ENCODE data around the gene AMHR2. TPM values are rescaled to one million over a fixed set of nuclear protein-coding genes. Genes with fewer than 3 reads are reported as not detected.

AMHR2 gene
- total RNA-seq, 1 experiment from 2014 or later, result not detected

DNA sequence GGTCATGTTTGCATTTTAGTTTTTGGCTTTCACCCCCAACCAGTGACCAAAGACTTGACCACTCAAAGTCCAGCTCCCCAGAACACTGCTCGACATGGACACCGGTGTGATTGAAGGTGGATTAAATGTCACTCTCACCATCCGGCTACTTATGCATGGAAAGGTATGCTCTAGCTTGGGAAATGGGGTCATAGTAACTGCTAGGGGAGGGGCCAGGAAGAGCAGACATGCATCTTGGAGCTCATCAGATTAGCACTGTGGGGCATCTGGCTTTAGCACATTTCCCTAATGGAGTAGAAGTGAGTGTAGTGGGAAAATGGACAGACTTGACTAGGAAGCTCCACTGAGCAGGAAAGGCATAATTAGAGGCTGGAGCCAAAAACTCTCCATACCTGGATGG, 31.1 kb downstream of the AMHR2 start:
- Histone ChIP-seq H2BK120ac (ENCODE audit: low read depth, low read length, poor library complexity, severe bottlenecking) (no peak overlapping the region), H3K23ac (ENCODE audit: insufficient read length, low read depth, low read length) (no peak overlapping the region), H3K14ac (ENCODE audit: insufficient read depth, low read length) (no peak overlapping the region), H3K4me2 (ENCODE audit: insufficient read depth, insufficient read length, low read length) (peak overlapping the region; percentile 7), H2BK5ac (ENCODE audit: insufficient read length, low read length) (no peak overlapping the region), H2AK5ac (ENCODE audit: insufficient read length, low read length) (no peak overlapping the region), H4K20me1 (ENCODE audit: control insufficient read depth, insufficient read depth, insufficient read length) (no peaks in the 10 kb centered on the region), H2BK20ac (ENCODE audit: low read depth, low read length, poor library complexity, severe bottlenecking) (no peak overlapping the region), H4K8ac (replicated peaks; ENCODE audit: insufficient read length, low read depth, low read length) (no peak overlapping the region), H3K9me3 (ENCODE audit: control insufficient read depth, low read depth, low read length) (no peaks in the 10 kb centered on the region), H2BK15ac (ENCODE audit: low read depth, low read length) (no peak overlapping the region), H3K4ac (ENCODE audit: low read depth, low read length) (no peak overlapping the region), H3K56ac (ENCODE audit: insufficient read length, low read depth, low read length) (no peak overlapping the region), H3K9ac (ENCODE audit: extremely low read depth, insufficient read length, low read length) (no peak overlapping the region), H4K91ac (ENCODE audit: insufficient read length, low read depth, low read length) (no peak overlapping the region), H4K5ac (ENCODE audit: insufficient read length, low read depth, low read length) (no peak overlapping the region), H3K79me1 (ENCODE audit: insufficient read depth, low read depth, low read length, poor library complexity, severe bottlenecking) (peaks cover 3% of the 10 kb centered on the region), H3K27ac (ENCODE audit: insufficient read length, low read depth, low read length) (no peak overlapping the region), H3K27me3 (ENCODE audit: insufficient read depth, low read length) (no peaks in the 10 kb centered on the region), H3K18ac (ENCODE audit: insufficient read length, low read depth, low read length) (no peak overlapping the region), H3K79me2 (ENCODE audit: insufficient read depth, low read length) (peaks cover 23% of the 10 kb centered on the region), H3T11ph (ENCODE audit: low read length) (no peak overlapping the region), H3K4me1 (ENCODE audit: insufficient read depth, low read length) (no peaks in the 10 kb centered on the region), H2AFZ (ENCODE audit: low read length) (no peak overlapping the region), H3K23me2 (ENCODE audit: insufficient read length, low read depth, low read length, poor library complexity, severe bottlenecking) (no peaks in the 10 kb centered on the region), H2BK12ac (ENCODE audit: insufficient read length, low read depth, low read length) (no peak overlapping the region)
- H3K27ac Mint-ChIP-seq, result peak overlapping the region; percentile 37 to 86 (median 82); a peak in 4 of 7 replicates
- no CpG with 5 or more reads among the region's 3 CpGs for WGBS (ENCODE audit: extremely low coverage, insufficient read length, low lambda C conversion rate)
- peaks cover 50 to 68% (median 66%) of the 10 kb centered on the region in 3 experiments for H3K36me3 Mint-ChIP-seq (ENCODE audit: insufficient read depth in 1 of 3, low read depth in 3 of 3)
- TF ChIP-seq CTCF (conservative IDR thresholded peaks at IDR 0.05), result no peak
- no peak for DNase-seq
- H3K4me3 Mint-ChIP-seq, result peak overlapping the region; percentile 97
- peaks cover 22 to 41% of the 10 kb centered on the region in 2 experiments for H3K4me1 Mint-ChIP-seq
- H3K27me3 Mint-ChIP-seq (ENCODE audit: low read depth), result no peaks in the 10 kb centered on the region
- H3K9me3 Mint-ChIP-seq, result no peaks in the 10 kb centered on the region; a peak in 1 of 5 replicates
